Measurements from ENCODE around the gene DOCK1.

DOCK1 gene

DNA sequence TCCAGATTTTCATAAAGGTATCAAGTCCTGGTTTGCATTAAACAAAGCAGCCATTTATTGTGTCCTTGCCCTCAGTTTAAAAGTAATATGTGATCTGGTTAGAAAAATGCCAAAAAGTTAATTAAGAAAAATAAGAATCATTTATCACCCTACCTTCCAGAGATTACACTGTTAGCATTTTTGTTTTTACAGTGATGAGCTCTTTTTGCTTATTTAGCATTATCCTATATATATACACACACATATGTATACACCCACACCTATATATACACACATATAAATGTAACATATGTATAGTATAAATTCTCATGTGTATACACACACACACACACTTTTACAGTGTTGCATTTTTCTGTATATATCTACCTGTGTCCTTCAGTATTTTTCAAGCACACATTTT is 163.3 kb downstream of the DOCK1 start:
- no peak for DNase-seq (ENCODE audit: extremely low read depth in 1 of 2, low read depth in 1 of 2)

DNA sequence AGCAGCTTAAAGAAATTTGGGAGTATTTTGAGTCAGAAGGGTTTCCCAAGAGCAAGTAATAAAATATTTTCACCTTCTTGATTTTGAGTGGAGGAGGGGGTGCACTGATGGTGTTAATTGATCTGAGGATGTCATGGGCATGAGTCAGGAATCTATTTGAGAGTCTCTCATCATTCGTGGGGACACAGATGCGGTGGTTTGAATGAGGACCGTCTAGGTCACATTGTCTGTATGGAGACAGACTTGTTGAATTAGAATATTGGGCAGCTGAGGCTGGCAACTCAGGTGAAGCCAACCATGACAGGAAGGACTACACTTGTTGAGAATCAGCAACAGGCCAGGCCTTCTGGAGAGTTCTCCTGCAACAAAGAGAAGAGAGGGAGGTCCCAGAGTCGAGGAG is 164.2 kb downstream of the DOCK1 start:
- DNase-seq (ENCODE audit: extremely low read depth in 1 of 2, low read depth in 1 of 2): no peak

DNA sequence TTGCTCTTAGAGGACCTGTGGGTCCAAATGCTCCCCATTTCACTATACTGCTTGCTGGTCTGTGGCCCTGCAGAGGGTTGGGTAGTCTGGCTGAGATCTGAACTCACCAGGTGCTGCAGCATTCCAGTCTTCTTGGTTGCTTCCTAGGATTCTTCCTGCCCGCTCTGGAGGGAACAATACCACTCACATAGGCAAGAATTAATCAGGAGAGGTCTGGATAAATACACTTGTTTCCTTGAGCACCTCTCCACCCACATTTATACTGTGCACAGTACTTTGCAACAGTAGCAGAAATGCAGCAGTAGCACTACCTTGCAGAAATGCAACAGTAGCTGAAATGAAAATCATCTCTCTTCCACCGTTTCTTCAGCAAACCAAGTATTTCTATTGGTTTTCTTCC is 165.9 kb downstream of the DOCK1 start:
- DNase-seq (ENCODE audit: extremely low read depth in 1 of 2, low read depth in 1 of 2): no peak

DNA sequence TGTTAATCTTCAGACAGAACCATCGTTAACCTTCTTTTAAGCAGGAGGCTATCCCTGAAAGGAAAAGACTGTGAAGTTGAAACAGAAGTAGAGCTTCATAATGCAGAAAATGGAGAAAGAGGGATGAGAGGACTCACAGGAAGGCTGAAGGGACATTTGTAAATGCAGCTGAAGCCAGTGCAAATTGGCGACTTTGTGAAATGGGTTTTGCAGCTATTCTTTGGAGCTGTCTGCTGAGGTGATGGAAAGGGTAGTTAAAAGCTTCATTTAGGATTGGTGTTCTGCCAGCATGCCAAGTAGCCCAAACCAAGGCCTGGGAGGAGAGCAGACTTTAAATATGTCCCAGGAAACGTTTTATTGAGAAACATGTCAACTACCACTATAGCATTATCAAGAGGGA is 168.4 kb downstream of the DOCK1 start:
- no peak for DNase-seq (ENCODE audit: extremely low read depth in 1 of 2, low read depth in 1 of 2)

DNA sequence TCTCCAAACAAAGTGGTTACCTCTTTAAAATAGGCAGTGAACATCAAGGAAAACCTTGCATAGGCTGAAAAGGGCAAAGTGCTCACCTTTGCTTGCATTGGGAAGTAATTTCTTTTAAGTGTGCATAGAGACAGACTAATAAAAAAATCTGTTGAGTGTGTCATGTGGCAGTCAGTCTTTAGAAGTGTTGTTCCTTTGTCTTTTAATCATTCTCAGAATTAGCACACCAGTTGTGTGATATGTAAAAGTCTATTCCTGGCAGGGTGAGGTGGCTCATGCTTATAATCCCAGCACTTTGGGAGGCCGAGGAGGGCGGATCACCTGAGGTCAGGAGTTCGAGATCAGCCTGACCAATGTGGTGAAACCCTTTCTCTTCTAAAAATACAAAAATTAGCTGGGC is 174.2 kb downstream of the DOCK1 start:
- no peak for DNase-seq (ENCODE audit: extremely low read depth in 1 of 2, low read depth in 1 of 2)

DNA sequence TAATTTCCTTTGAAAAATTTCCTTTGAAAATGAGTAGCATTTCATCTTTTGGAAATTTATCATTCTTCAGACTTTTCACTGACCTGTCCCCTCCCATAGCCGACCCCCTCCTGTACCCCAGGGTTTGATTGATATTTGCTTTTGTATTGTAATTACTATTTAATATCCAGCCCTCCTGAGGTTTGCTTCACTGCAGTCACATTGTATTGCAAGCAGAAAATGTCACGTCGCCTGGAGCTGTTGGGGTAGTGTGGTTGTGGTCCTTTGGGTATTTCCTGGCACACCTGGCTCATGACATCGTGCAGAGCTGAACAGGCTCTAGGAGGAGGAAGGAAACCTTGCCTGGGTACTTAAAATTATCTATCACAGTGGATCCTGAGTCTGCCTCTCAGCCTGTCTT is 175.1 kb downstream of the DOCK1 start:
- DNase-seq (ENCODE audit: extremely low read depth in 1 of 2, low read depth in 1 of 2): no peak

DNA sequence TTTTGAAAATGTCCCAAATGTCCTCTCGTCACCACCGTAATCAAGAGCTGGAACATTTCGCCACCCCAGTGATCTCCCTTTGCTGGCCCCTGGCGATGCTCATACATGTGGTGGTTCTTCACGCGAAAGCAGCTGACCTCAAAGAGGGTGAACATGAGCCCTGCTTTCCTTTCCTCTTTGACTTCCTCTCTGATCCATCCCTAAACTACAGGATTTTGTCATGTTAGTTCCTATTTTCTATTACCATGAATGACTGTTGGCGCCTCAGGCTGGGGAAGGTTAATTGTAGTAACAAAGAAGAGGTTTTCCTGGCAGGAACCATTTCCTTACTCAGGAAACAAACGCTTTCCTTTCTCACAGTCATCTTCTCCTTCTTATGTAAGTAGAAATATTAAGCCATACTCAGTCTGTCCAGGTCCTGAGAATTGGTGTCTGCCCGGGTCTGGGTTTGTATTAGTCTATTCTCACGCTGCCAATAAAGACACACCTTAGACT is 176.7 kb downstream of the DOCK1 start:
- no peak for DNase-seq (ENCODE audit: extremely low read depth in 1 of 2, low read depth in 1 of 2)

- DNase-seq (ENCODE audit: extremely low read depth in 1 of 2, low read depth in 1 of 2): no peak
Observed at GRCh38 chr10:127082651-127083050, 177.4 kb downstream of the DOCK1 start.

- no peak for DNase-seq (ENCODE audit: extremely low read depth in 1 of 2, low read depth in 1 of 2)
Observed at GRCh38 chr10:127085957-127086356, 180.7 kb downstream of the DOCK1 start.

- DNase-seq (ENCODE audit: extremely low read depth in 1 of 2, low read depth in 1 of 2): no peak
Observed at GRCh38 chr10:127088908-127089307, 183.7 kb downstream of the DOCK1 start.

GRCh38 chr10:127089446-127089845 is 184.2 kb downstream of the DOCK1 start:
- DNase-seq (ENCODE audit: extremely low read depth in 1 of 2, low read depth in 1 of 2): no peak

DNA sequence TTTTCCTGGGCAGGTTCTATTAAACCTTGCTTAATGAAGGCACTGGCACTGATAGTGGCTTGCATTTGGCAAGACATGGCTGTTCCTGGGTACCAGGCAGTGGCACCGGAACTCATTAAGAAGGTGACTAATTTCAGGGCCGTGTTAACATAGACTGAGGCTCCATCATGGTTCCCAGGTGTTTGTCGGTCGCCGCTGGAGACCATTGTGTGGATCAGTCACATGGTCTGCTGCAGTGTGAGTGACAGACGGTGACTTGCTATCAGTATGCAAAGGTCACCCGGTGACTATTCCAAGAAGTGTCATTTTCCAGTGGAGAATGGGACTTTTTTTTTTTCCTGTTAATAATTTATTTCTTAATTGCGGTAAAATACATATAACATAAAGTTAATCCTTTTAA is 184.9 kb downstream of the DOCK1 start:
- no peak for DNase-seq (ENCODE audit: extremely low read depth in 1 of 2, low read depth in 1 of 2)

- no peak for DNase-seq (ENCODE audit: extremely low read depth in 1 of 2, low read depth in 1 of 2)
Observed at GRCh38 chr10:127091354-127091753, 186.1 kb downstream of the DOCK1 start.

DNA sequence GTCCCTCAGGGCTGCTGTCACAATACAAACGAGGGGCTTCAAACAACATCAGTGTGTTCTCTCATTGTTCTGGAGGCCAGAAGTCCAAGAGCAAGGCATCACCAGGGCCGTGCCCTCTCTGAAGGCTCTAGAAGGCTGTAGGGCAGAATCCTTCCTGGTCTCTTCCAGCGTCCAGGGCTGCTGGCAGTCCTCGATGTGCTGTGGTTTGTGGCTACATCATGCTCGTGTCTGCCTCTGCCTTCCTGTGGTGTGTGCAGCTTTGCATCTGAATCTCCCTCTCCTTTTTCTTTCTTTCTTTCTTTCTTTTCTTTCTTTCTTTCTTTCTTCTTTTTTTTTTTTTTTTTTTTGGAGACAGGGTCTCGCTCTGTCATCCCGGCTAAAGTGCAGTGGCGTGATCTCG is 187.7 kb downstream of the DOCK1 start:
- DNase-seq (ENCODE audit: extremely low read depth in 1 of 2, low read depth in 1 of 2): no peak

DNA sequence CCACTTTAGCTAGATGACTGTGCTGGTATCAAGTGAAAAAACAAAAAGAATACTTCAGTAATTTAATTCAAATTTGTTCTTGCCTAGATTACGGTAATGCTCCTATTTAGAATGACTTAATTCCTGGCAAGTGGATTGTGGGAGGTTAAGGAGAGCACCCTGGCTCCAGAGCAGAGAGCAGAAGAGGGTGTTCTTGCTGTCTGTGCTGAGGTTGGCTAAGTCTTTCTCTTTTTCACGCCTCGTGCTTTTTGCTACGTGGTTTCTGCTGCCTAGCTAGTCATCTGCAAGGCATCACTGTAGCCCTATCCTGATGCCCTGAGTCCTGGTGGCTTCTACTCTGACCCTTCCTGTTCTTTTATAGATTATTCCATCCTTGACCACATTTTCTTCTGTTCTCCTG is 189.8 kb downstream of the DOCK1 start:
- DNase-seq (ENCODE audit: extremely low read depth in 1 of 2, low read depth in 1 of 2): no peak

DNA sequence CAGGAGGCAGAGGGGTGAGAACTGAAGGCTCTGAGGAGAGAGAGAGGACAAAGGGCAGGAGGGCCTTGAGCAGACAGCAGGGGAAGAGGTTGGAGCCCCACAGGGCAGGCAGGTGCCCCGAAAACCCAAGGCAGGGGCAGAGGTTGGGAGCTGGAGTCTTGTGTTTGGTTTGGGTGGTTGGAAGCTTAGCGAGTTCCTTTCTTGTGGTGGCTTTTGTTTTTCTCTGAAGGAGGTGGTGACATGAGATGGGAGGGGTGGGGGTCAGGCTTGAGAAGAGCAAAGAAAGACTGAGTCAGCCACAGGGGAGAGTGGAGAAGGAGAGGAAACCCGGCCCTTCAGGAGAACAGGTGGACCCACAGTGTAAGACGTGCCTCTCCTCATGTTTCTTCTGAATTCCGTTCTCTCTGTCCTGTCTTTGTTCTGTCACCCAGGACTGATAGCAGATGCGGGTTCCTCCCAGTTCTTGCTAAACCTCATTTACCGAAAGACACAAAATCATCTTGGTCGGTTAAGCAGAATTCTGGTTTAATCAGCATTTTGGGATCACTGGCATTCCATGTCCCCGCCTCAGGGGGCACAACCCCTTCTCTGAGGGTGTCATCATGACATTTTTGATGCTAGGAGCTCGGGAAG is 195.9 kb downstream of the DOCK1 start:
- no peak for DNase-seq (ENCODE audit: extremely low read depth in 1 of 2, low read depth in 1 of 2)

- DNase-seq (ENCODE audit: extremely low read depth in 1 of 2, low read depth in 1 of 2): no peak
Observed at GRCh38 chr10:127102176-127102575, 196.9 kb downstream of the DOCK1 start.

- DNase-seq (ENCODE audit: extremely low read depth in 1 of 2, low read depth in 1 of 2): no peak
Observed at GRCh38 chr10:127115100-127115499, 209.9 kb downstream of the DOCK1 start.

DNA sequence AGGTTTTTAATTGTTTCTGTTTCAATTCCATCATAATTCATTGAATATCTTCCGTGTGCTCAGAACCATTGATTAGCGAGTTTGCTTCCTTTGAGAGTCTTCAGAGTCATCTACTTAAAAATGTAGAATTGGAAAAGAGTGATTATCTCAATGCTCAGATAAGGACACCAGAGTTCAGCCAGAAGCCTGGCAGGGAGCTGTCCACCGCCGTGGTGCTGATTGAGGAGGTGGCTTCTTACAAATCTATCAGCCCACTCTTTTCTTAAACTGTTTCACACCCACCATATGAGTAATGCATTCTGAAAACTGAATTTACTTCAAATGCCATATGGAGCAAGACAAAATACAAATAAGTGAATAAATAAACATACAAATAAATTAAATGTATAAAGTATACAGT is 211.9 kb downstream of the DOCK1 start:
- DNase-seq (ENCODE audit: extremely low read depth in 1 of 2, low read depth in 1 of 2): peak in 1 of 2 donors; percentile 7

- DNase-seq (ENCODE audit: extremely low read depth in 1 of 2, low read depth in 1 of 2): no peak
Observed at GRCh38 chr10:127118034-127118433, 212.8 kb downstream of the DOCK1 start.

DNA sequence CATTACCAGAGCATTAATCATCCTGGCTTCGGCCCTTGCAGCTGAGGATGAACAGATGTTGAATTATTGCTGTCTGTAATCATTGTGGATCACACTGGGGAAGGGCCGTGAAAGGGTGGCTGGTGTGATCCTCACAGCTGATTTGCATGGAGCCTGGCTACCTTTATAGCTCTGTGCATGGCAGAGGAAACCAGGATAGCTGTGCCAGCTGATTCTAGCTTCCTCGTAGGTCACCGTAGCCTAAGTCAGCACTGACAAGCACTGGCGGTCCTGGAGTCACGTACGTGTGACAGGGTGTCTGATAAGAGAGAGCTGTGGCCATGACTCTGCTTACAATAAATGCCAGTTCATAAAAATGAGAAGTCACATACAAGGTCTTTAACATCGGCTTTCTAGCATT is 214.7 kb downstream of the DOCK1 start:
- no peak for DNase-seq (ENCODE audit: extremely low read depth in 1 of 2, low read depth in 1 of 2)

DNA sequence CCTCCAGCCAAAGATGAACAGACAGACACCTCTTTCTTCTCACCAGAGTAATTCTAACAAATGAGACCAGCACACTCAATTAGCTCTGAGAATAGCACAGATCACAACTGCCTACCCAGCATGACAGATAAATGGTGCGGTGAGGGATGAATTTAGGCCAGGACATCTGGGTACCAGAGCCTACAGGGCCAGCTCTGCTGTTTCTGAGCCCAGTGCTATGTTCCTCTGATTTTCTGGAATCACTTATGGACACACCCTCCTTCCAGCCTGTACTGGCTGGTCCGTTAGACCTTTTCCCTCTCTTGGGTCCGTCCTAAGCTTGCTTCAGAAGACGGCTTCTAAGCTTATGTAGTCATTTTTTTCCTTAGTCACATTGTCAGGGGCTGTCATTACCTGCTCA is 217.6 kb downstream of the DOCK1 start:
- no peak for DNase-seq (ENCODE audit: extremely low read depth in 1 of 2, low read depth in 1 of 2)

DNA sequence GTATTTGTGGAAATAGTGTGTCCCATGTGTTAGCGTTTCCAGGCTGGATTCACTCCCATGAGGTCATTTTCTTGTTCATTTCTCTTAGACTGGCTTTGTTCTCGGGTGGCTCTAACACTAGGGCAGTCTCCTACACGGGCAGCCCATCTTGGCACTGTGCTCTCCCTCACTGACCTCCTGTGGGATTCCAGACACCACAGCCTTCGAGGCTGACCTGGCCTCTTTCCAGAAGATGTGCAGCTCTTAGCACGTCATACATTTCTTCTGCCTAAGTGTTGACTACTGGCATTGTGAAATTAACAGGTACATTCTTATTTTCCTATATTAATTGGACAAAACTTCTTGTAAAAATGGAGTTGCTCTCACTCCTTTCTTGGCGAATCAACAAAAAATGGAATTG is 218.4 kb downstream of the DOCK1 start:
- no peak for DNase-seq (ENCODE audit: extremely low read depth in 1 of 2, low read depth in 1 of 2)
